ENCODE results near the gene PACC1. TPM values are rescaled to one million over a fixed set of nuclear protein-coding genes. Genes with fewer than 3 reads are reported as not detected.

The PACC1 gene
- total RNA-seq, 4 donors from 2014 or later = 2.2 to 5.0 (median 3.7) TPM

DNA sequence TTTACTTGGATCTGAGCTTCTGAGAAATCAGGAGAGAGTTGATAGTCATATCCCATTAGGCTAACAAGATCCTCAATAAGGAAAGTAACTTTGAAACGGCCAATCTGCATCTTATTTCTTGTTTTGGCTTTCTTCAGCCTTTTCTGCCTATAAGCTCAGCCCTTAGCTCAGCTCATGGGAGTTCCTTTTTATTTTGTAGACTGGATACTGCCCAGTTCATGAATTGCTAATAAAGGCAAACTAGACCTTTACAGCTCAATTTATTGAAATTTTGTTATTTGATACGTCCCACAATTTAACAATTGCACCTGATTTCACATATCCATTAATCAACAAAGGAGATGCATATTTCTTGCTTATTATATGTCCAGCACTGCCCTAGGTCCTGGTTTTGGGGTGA, 40.7 kb upstream of the PACC1 start:
- intact Hi-C loops (cut with DNase I) = loop anchor here (5.0 kb wide), 1 partner anchor 88 kb away; no protein-coding TSS in a partner anchor
- no peaks in the 10 kb centered on the region for H3K9me3 ChIP-seq
- DNase-seq (ENCODE audit: extremely low spot score) = no peak
- H3K27me3 ChIP-seq = no peaks in the 10 kb centered on the region
- peaks cover 30 to 43% (median 41%) of the 10 kb centered on the region in 4 donors for H3K4me1 ChIP-seq
- no peaks in the 10 kb centered on the region for H3K36me3 ChIP-seq
- no peak for TF ChIP-seq POLR2AphosphoS5 (IDR thresholded peaks at IDR 0.05)
- TF ChIP-seq POLR2A (IDR thresholded peaks at IDR 0.05; ENCODE audit: low read depth) = no peak
- TF ChIP-seq, protein P1, sequence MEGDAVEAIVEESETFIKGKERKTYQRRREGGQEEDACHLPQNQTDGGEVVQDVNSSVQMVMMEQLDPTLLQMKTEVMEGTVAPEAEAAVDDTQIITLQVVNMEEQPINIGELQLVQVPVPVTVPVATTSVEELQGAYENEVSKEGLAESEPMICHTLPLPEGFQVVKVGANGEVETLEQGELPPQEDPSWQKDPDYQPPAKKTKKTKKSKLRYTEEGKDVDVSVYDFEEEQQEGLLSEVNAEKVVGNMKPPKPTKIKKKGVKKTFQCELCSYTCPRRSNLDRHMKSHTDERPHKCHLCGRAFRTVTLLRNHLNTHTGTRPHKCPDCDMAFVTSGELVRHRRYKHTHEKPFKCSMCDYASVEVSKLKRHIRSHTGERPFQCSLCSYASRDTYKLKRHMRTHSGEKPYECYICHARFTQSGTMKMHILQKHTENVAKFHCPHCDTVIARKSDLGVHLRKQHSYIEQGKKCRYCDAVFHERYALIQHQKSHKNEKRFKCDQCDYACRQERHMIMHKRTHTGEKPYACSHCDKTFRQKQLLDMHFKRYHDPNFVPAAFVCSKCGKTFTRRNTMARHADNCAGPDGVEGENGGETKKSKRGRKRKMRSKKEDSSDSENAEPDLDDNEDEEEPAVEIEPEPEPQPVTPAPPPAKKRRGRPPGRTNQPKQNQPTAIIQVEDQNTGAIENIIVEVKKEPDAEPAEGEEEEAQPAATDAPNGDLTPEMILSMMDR (IDR thresholded peaks at IDR 0.05) = no peak
- TF ChIP-seq EP300 (IDR thresholded peaks at IDR 0.05) = no peak
- no peak overlapping the region for H3K4me3 ChIP-seq
- H3K27ac ChIP-seq (replicated peaks in 1 of 4) = peak overlapping the region in 3 of 4 donors; percentile 14 to 69 (median 68)
- 90% methylated on average over 2 of the region's 2 CpGs for WGBS

DNA sequence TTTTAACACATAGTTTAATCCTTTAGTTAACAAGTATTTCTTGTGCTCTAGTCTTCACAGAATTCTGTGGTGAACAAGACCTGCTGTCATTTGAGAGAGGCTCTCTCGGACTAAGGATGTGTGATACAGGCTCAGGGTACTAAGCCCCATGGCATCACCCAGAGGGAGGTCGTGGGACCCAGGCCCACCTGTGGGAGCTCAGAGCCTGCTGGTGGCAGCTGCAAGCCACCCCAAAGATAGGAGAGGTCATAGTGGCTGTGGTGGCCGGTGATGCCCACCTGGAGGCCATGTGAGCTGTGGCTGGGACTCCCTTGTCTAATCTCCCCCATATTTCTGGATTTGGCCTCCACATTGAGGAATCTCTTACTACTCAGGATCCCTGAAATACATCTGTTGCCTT, 40.1 kb upstream of the PACC1 start:
- intact Hi-C loops (cut with DNase I) = loop anchor here (5.0 kb wide), 2 partner anchors 87 to 162 kb away; no protein-coding TSS in a partner anchor
- TF ChIP-seq POLR2A (IDR thresholded peaks at IDR 0.05; ENCODE audit: low read depth) (no peak), EP300 (IDR thresholded peaks at IDR 0.05) (no peak), POLR2AphosphoS5 (IDR thresholded peaks at IDR 0.05) (no peak)
- TF ChIP-seq, protein P1 (IDR thresholded peaks at IDR 0.05) = no peak
- no peaks in the 10 kb centered on the region for H3K36me3 ChIP-seq
- H3K9me3 ChIP-seq = no peaks in the 10 kb centered on the region
- no peak overlapping the region for H3K4me3 ChIP-seq
- H3K4me1 ChIP-seq = peaks cover 36 to 48% (median 46%) of the 10 kb centered on the region in 4 donors
- peak overlapping the region in 2 of 4 donors; percentile 14 to 68 for H3K27ac ChIP-seq (replicated peaks in 1 of 4)
- H3K27me3 ChIP-seq = no peaks in the 10 kb centered on the region
- 91% methylated on average over 3 of the region's 3 CpGs for WGBS
- no peak for DNase-seq (ENCODE audit: extremely low spot score)

DNA sequence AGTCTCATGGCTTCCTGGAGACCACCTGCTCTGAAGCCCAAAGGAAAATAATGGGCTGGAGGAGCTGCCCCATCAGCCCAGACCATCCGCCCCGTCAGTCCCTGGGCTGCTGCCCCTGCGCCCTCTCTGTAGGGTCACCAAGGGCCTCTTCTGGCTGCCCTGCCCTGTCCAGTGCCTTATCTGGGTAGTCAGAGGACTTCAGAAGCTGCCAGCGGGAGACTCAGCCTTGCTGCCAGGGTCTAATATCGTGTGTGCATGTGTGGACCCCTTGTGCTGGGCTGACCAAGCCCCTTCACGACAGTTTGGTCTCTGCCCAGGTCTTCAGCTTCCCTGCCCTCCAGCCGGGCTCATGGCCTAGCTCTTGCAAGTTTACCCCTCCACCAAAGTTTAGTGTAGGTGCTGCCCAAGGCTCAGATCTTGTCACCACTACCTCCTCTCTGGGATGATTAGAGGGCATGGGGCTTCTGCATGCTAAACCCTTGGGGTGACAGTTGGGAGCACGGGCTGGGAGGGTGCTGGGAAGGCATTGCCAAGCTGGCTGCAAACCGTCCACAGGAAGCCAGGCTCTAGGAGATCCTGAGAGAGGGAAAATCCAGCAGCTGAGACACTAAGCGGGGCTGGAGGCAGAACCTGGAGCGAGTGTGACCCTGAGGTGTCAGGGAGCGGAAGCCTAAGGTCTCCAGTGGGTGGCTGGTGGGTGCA, 38.6 kb upstream of the PACC1 start:
- peaks cover 36 to 48% (median 46%) of the 10 kb centered on the region in 4 donors for H3K4me1 ChIP-seq
- 57% methylated on average over 9 of the region's 12 CpGs for WGBS
- DNase-seq (ENCODE audit: extremely low spot score) = no peak
- no peak for TF ChIP-seq POLR2AphosphoS5 (IDR thresholded peaks at IDR 0.05)
- no peak for TF ChIP-seq POLR2A (IDR thresholded peaks at IDR 0.05; ENCODE audit: low read depth)
- TF ChIP-seq, protein P1 (IDR thresholded peaks at IDR 0.05) = no peak
- no peak for TF ChIP-seq EP300 (IDR thresholded peaks at IDR 0.05)
- intact Hi-C loops (cut with DNase I) = loop anchor here (5.0 kb wide), 1 partner anchor 161 kb away; no protein-coding TSS in a partner anchor
- peaks cover 0 to 5% (median 0%) of the 10 kb centered on the region in 4 donors for H3K36me3 ChIP-seq
- H3K27me3 ChIP-seq = no peaks in the 10 kb centered on the region
- H3K4me3 ChIP-seq = no peak overlapping the region
- H3K27ac ChIP-seq (replicated peaks in 1 of 4) = peak overlapping the region; percentile 62 to 74 (median 70)
- no peaks in the 10 kb centered on the region for H3K9me3 ChIP-seq

DNA sequence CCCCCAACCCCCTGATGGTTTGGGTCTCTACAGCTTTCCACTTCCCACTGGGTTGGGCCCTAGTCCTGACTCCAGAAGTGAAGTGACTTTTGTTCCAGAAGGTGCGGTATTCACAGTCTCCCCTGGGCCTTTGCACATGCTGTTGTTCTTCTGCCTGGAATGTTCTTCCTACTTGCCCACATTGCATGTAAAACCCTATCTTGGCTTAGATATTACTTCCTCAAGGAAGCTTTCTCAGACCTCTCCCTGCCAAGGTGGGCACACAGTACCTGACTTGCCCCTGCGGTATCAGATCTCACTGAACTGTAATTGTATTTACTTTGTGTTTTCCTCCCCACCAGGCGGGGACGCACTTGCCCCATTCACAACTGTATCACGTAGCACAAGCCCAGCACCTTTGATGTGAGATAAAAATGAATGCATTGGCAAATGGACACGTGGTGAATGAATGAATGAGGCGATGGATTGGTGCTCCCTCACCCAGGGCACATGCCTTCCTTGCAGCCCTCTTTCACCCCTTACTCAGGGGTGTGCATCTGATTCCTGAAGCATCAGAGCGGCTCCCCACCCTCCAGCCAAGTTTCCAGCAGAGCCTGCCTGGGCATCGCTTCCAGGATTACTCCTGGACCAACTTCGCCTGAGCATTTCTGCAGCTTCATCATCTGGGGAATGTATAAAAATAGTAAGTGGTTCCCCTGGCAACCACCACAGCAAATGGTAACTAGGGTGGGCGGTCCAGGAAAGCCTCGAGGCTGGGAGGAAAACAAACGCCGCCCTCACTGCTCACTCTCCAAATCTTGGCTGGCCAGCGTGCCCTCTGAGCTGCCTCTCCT, 37.9 kb upstream of the PACC1 start:
- DNase-seq (ENCODE audit: extremely low spot score) = no peak
- Histone ChIP-seq H3K36me3 (peaks cover 0 to 5% (median 0%) of the 10 kb centered on the region in 4 donors), H3K4me1 (peaks cover 36 to 47% (median 44%) of the 10 kb centered on the region in 4 donors), H3K9me3 (no peaks in the 10 kb centered on the region), H3K27ac (replicated peaks in 1 of 4) (peak overlapping the region; percentile 62 to 74 (median 70)), H3K27me3 (no peaks in the 10 kb centered on the region), H3K4me3 (no peak overlapping the region)
- intact Hi-C loops (cut with DNase I) = loop anchor here (5.0 kb wide), 1 partner anchor 160 kb away; no protein-coding TSS in a partner anchor
- WGBS = 39% methylated on average over 15 of the region's 15 CpGs
- peak in 1 of 2 donors; percentile 42 for TF ChIP-seq POLR2AphosphoS5 (IDR thresholded peaks at IDR 0.05)
- no peak for TF ChIP-seq EP300 (IDR thresholded peaks at IDR 0.05)
